ENCODE results near the gene ZDHHC19. TPM values are rescaled to one million over a fixed set of nuclear protein-coding genes. Genes with fewer than 3 reads are reported as not detected.
"Not testable (repeated sequence)": the region's sequence is repeated elsewhere in the genome, so short reads cannot be mapped to it uniquely, and the experiment has no call there.

Gene ZDHHC19
- total and polyA plus RNA-seq, 2 experiments from 2014 or later, result not detected

GRCh38 chr3:196254376-196255283 lies 43.4 kb upstream of the ZDHHC19 start:
- DNase-seq, result no peak
- no peaks in the 10 kb centered on the region for H3K9me2 ChIP-seq (ENCODE audit: insufficient read depth)
- no peaks in the 10 kb centered on the region for H4K20me1 ChIP-seq (ENCODE audit: insufficient read depth)
- H3F3A ChIP-seq (ENCODE audit: insufficient read depth), result peaks cover 18% of the 10 kb centered on the region
- no peak overlapping the region for H3K9ac ChIP-seq
- no peak overlapping the region for H3K4me3 ChIP-seq
- H3K9me3 ChIP-seq (ENCODE audit: low read depth), result no peaks in the 10 kb centered on the region
- no peaks in the 10 kb centered on the region for H3K27me3 ChIP-seq (replicated peaks; ENCODE audit: insufficient read depth)
- H3K79me2 ChIP-seq (ENCODE audit: insufficient read depth), result peaks cover 69% of the 10 kb centered on the region
- 62 to 63% methylated on average over 5 of the region's 5 CpGs for WGBS, 2 experiments (ENCODE audit: low coverage in 1 of 2, low lambda C conversion rate in 2 of 2, missing lambda C conversion rate in 2 of 2)
- TF ChIP-seq EZH2phosphoT487 (IDR thresholded peaks at IDR 0.05; ENCODE audit: insufficient read depth, low read depth) (no peak), EZH2 (IDR thresholded peaks at IDR 0.05; ENCODE audit: insufficient read depth, poor library complexity, severe bottlenecking) (no peak)
- no peak overlapping the region for H3K4me2 ChIP-seq (ENCODE audit: unreplicated experiment)
- H3K4me1 ChIP-seq (ENCODE audit: insufficient read depth), result no peaks in the 10 kb centered on the region
- in situ Hi-C loops (cut with MboI), result loop anchor here (10.0 kb wide), 1 partner anchor 270 kb away; no protein-coding TSS in a partner anchor
- no peak overlapping the region for H3K27ac ChIP-seq
- no peak overlapping the region for H2AFZ ChIP-seq
- peaks cover 20% of the 10 kb centered on the region for H3K36me3 ChIP-seq (ENCODE audit: low read depth)

GRCh38 chr3:196251918-196252317 lies 40.7 kb upstream of the ZDHHC19 start:
- WGBS, 2 experiments (ENCODE audit: low coverage in 1 of 2, low lambda C conversion rate in 2 of 2, missing lambda C conversion rate in 2 of 2), result 95% methylated on average over 10 to 16 of the region's 16 CpGs
- Histone ChIP-seq H3K9ac (no peak overlapping the region), H3K9me2 (ENCODE audit: insufficient read depth) (no peaks in the 10 kb centered on the region), H3K36me3 (ENCODE audit: low read depth) (peaks cover 25% of the 10 kb centered on the region), H2AFZ (no peak overlapping the region), H3K4me3 (no peak overlapping the region), H3K4me2 (ENCODE audit: unreplicated experiment) (no peak overlapping the region), H3K27ac (no peak overlapping the region), H3F3A (ENCODE audit: insufficient read depth) (peaks cover 18% of the 10 kb centered on the region), H3K9me3 (ENCODE audit: low read depth) (no peaks in the 10 kb centered on the region), H4K20me1 (ENCODE audit: insufficient read depth) (no peaks in the 10 kb centered on the region), H3K27me3 (replicated peaks; ENCODE audit: insufficient read depth) (no peaks in the 10 kb centered on the region), H3K79me2 (ENCODE audit: insufficient read depth) (peaks cover 68% of the 10 kb centered on the region), H3K4me1 (ENCODE audit: insufficient read depth) (no peaks in the 10 kb centered on the region)
- no peak for DNase-seq
- TF ChIP-seq EZH2 (IDR thresholded peaks at IDR 0.05; ENCODE audit: insufficient read depth, poor library complexity, severe bottlenecking), result no peak
- TF ChIP-seq EZH2phosphoT487 (IDR thresholded peaks at IDR 0.05; ENCODE audit: insufficient read depth, low read depth), result no peak
- in situ Hi-C loops (cut with MboI), result loop anchor here (10.0 kb wide), 1 partner anchor 273 kb away; no protein-coding TSS in a partner anchor

GRCh38 chr3:196246612-196247308 lies 35.6 kb upstream of the ZDHHC19 start:
- TF ChIP-seq EZH2 (IDR thresholded peaks at IDR 0.05; ENCODE audit: insufficient read depth, poor library complexity, severe bottlenecking) (no peak), EZH2phosphoT487 (IDR thresholded peaks at IDR 0.05; ENCODE audit: insufficient read depth, low read depth) (no peak)
- H3K4me3 ChIP-seq, result no peak overlapping the region
- H3K27ac ChIP-seq, result no peak overlapping the region
- no peak overlapping the region for H3K4me2 ChIP-seq (ENCODE audit: unreplicated experiment)
- H4K20me1 ChIP-seq (ENCODE audit: insufficient read depth), result no peaks in the 10 kb centered on the region
- no peak overlapping the region for H3K9ac ChIP-seq
- H3K36me3 ChIP-seq (ENCODE audit: low read depth), result peaks cover 25% of the 10 kb centered on the region
- peaks cover 47% of the 10 kb centered on the region for H3K79me2 ChIP-seq (ENCODE audit: insufficient read depth)
- H3K4me1 ChIP-seq (ENCODE audit: insufficient read depth), result no peaks in the 10 kb centered on the region
- no peaks in the 10 kb centered on the region for H3K9me2 ChIP-seq (ENCODE audit: insufficient read depth)
- H3K9me3 ChIP-seq (ENCODE audit: low read depth), result no peaks in the 10 kb centered on the region
- 90 to 92% methylated on average over 13 of the region's 13 CpGs for WGBS, 2 experiments (ENCODE audit: low coverage in 1 of 2, low lambda C conversion rate in 2 of 2, missing lambda C conversion rate in 2 of 2)
- in situ Hi-C loops (cut with MboI), result no loop called here
- DNase-seq, result peak; percentile 34
- no peaks in the 10 kb centered on the region for H3K27me3 ChIP-seq (replicated peaks; ENCODE audit: insufficient read depth)
- H2AFZ ChIP-seq, result no peak overlapping the region
- no peaks in the 10 kb centered on the region for H3F3A ChIP-seq (ENCODE audit: insufficient read depth)

- DNase-seq; H2AFZ ChIP-seq; H3K9me3 ChIP-seq (ENCODE audit: low read depth); H3K27ac ChIP-seq; H3K4me1 ChIP-seq (ENCODE audit: insufficient read depth); in situ Hi-C loops (cut with MboI); H3F3A ChIP-seq (ENCODE audit: insufficient read depth); H3K9ac ChIP-seq; H3K27me3 ChIP-seq (replicated peaks; ENCODE audit: insufficient read depth); H3K4me2 ChIP-seq (ENCODE audit: unreplicated experiment); H4K20me1 ChIP-seq (ENCODE audit: insufficient read depth); H3K4me3 ChIP-seq; H3K9me2 ChIP-seq (ENCODE audit: insufficient read depth): not testable (repeated sequence)
- Histone ChIP-seq H3K36me3 (ENCODE audit: low read depth) (peaks cover 49% of the 10 kb centered on the region), H3K79me2 (ENCODE audit: insufficient read depth) (peaks cover 22% of the 10 kb centered on the region)
- 96 to 100% methylated on average over 3 to 34 of the region's 34 CpGs for WGBS, 2 experiments (ENCODE audit: low coverage in 1 of 2, low lambda C conversion rate in 2 of 2, missing lambda C conversion rate in 2 of 2)
Measured at GRCh38 chr3:196244166-196244565, 33.0 kb upstream of the ZDHHC19 start.

Data from GM23248 (cell line).